SKM-1 treated with dmso at 0.1 percent for 144 hours (cell line): Measurements from ENCODE around the gene FAM133A.

Source experiments
- DNase-seq: peaks from one replicate; lab custom pipeline; 2025; ENCODE audit not compliant: unreplicated experiment; lab: John Stamatoyannopoulos, UW

The FAM133A gene

DNA sequence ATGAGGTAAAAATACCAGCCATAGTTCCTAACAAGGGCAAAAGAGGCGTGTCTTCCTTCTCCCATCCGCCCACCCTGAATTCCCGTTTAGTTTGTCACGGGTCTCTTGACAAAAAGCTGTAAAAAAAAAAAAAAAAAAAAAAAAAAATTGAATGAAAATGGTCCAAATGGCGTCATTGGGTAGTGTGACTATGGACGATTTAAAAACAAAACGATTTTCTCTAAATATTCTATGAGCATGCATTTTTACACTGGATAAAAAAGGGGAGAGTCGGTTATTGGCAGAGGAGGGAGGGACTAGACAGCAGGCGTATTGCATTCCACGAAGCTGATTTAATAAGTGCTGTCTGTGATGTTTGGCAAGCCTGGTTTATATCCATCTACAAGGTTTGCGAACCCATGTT, at the start of gene FAM133A:
Gene FAM133A, plus strand, starts transcription at position 338 of the 403 bp plus-strand sequence. CDS start 35,214 bp downstream, outside the sequence.
- DNase-seq = no peak

DNA sequence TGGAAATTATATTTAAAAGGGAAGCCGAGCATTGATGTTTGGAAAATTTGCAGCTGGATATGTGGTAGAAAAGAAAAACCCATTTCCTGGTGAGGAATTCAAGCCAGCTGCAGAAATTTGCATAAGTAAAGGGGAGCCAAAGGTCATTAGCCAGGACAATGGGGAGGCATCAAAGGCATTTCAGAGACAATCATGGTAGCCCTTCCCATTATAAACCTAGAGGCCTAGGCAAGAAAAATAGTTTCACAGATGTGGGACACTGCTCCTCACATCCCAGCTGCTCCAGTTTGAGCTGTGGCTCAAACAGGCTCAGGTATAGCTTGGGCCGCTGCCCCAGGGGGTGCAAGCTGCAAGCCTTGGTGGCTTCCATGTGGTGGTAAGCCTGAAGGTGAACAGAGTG, 36.4 kb upstream of the FAM133A start:
- no peak for DNase-seq

DNA sequence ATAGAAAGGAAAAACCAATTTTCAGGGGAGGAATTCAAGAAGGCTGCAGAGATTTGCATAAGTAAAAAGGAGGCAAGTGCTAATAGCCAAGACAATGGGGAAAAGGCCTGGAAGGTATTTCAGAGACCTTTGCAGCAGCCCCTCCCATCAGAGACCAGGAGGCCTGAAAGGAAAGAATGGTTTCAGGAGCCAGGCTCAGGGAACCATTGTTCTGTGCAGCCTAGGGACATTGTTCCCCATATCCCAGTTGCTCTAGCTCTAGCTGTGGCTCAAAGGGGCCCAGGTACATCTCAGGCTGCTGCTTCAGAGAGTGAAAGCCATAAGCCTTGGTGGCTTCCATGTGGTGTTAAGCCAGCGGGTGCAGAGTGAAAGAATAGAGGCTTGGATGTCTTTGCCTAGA, 24.6 kb upstream of the FAM133A start:
- DNase-seq = no peak

DNA sequence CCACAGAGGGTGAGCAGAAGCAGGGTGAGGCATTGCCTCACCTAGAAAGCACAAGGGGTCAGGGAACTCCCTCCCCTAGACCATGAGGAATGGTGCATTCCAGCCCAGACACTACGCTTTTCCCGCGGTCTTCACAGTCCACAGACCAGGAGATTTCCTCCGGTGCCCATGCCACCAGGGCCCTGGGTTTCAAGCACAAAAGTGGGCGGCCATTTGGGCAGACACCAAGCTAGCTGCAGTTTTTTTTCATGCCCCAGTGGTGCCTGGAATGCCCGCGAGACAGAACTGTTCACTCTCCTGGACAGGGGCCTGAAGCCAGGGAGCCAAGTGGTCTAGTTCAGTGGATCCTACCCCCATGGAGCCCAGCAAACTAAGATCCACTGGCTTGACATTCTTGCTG, 13.4 kb upstream of the FAM133A start:
- DNase-seq = no peak

- DNase-seq = peak; percentile 64
These were observed 744 bp upstream of the FAM133A start, which contains the start of gene NAP1L3 for GRCh38 chrX:93673056-93673868. Gene NAP1L3 (minus strand): TSS chrX:93673578. CDS start chrX:93673304, 274 bp downstream.

DNA sequence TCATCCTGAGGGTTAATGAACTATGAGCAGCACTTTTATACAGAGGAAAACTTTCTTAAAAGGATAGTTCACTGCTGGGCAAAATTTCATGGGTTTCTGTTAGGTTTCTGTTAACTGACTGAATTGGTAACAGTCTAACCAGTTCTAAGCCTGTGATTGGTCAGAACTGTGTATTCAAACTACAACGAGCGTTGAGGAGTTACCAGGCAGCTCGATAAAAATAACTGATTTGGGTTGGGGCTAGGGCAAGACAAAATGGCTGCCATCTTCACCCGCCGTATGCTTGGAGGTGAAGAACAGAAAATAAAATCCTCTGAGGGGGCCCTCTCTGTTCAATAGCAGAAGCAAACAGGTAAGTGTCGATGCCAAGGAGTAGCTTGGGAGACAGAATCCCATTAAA, 22.0 kb downstream of the FAM133A start:
- DNase-seq = no peak

DNA sequence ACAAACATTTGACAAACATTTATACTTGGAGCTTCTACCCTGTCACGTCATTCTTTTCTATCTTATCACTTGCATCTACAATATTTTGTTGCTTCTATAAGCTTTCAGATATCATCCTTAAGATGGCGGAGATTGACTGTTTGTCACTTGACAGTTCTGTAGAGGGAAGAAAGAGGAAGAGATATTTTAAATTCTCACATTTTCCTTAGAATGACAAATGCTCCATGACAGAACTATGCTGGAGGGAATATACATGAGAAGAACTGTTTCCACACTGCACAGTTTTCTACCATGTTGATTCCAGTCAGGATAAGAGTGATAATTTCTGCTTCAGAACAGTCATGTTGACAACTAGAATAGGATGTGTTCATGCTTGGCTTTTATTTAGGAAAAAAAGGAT, 29.7 kb downstream of the FAM133A start:
- no peak for DNase-seq

GRCh38 chrX:93711076-93711475, 37.1 kb downstream of the FAM133A start:
- no peak for DNase-seq

- DNase-seq = no peak
These were observed 67.8 kb downstream of the FAM133A start for GRCh38 chrX:93741811-93742210.

GRCh38 chrX:93760163-93760562, 86.2 kb downstream of the FAM133A start:
- no peak for DNase-seq
